ENCODE results near the gene TRIM56.
"Not testable (repeated sequence)": the region's sequence is repeated elsewhere in the genome, so short reads cannot be mapped to it uniquely, and the experiment has no call there.

The TRIM56 gene, protein sequence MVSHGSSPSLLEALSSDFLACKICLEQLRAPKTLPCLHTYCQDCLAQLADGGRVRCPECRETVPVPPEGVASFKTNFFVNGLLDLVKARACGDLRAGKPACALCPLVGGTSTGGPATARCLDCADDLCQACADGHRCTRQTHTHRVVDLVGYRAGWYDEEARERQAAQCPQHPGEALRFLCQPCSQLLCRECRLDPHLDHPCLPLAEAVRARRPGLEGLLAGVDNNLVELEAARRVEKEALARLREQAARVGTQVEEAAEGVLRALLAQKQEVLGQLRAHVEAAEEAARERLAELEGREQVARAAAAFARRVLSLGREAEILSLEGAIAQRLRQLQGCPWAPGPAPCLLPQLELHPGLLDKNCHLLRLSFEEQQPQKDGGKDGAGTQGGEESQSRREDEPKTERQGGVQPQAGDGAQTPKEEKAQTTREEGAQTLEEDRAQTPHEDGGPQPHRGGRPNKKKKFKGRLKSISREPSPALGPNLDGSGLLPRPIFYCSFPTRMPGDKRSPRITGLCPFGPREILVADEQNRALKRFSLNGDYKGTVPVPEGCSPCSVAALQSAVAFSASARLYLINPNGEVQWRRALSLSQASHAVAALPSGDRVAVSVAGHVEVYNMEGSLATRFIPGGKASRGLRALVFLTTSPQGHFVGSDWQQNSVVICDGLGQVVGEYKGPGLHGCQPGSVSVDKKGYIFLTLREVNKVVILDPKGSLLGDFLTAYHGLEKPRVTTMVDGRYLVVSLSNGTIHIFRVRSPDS

GRCh38 chr7:101085162-101085964 lies at the start of gene TRIM56:
Gene TRIM56, plus strand, starts transcription at chr7:101085481. Its CDS starts 1,832 bp downstream, at chr7:101087313.
- peak; percentile 91 for DNase-seq (ENCODE audit: low spot score)

DNA sequence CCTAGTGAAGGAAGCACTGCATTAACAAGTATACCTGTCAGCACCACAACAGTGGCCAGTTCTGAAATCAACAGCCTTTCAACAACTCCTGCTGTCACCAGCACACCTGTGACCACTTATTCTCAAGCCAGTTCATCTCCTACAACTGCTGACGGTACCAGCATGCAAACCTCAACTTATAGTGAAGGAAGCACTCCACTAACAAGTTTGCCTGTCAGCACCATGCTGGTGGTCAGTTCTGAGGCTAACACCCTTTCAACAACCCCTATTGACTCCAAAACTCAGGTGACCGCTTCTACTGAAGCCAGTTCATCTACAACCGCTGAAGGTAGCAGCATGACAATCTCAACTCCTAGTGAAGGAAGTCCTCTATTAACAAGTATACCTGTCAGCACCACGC lies 49.3 kb upstream of the TRIM56 start:
- DNase-seq (ENCODE audit: low spot score), result no peak

- DNase-seq (ENCODE audit: low spot score), result not testable (repeated sequence)
Measured at GRCh38 chr7:101041283-101041682, 44.0 kb upstream of the TRIM56 start.

- DNase-seq (ENCODE audit: low spot score), result peak; percentile 49
Measured at GRCh38 chr7:101058355-101058754, 26.9 kb upstream of the TRIM56 start.

GRCh38 chr7:101059620-101059942 lies 25.7 kb upstream of the TRIM56 start:
- DNase-seq (ENCODE audit: low spot score), result no peak

DNA sequence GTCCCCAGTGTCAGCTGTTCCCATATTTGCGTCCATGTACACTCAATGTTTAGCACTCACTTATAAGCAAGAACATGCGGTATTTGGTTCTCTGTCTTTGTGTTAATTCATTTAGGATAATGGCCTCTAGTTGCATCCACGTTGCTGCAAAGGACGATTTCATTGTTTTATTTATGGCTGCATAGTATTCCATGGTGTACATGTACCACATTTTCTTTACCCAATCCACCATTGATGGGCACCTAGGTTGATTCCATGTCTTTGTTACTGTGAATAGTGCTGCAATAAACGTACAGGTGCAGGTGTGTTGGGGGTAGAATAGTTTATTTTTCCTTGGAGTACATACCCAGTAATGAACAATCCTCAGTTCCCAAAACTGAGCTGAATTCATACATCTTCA lies 24.3 kb upstream of the TRIM56 start:
- no peak for DNase-seq (ENCODE audit: low spot score)

- not testable (repeated sequence) for DNase-seq (ENCODE audit: low spot score)
Measured at GRCh38 chr7:101064176-101064550, 21.1 kb upstream of the TRIM56 start.

GRCh38 chr7:101065162-101065561 lies 20.1 kb upstream of the TRIM56 start:
- not testable (repeated sequence) for DNase-seq (ENCODE audit: low spot score)

DNA sequence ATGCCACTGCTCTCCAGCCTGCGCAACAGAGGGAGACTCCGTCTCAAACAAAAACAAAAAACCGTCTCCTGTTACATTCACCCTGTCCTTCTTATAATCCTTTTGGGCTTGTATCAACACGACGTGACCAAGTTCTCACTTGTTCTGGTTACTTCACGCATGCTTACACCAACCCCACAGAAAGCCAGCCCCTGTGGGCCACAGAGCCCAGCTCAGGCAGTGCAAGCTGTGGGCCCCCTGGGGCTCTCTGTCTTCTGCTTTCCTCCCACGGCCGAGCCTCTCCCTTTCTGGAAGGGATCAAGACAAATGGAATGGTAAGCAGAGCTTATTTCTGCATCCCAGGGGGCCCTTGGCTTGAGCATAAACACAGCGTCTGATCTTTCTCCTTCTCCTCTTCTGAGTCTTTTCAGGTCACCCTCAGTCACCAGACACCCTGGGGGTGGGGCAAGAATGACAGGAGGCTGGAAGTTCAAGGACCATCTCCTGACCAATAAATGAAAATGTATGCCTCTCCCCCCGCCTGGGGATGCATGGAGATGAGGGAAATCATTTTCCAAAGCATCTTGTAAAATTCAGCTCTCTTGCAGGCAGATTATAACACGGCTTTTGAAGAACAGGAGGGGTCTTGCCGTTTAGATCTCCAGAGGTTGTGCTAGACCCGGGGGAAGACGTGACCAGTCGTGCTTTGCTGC lies 19.0 kb upstream of the TRIM56 start:
- no peak for DNase-seq (ENCODE audit: low spot score)

- no peak for DNase-seq (ENCODE audit: low spot score)
Measured at GRCh38 chr7:101066833-101067177, 18.5 kb upstream of the TRIM56 start.

DNA sequence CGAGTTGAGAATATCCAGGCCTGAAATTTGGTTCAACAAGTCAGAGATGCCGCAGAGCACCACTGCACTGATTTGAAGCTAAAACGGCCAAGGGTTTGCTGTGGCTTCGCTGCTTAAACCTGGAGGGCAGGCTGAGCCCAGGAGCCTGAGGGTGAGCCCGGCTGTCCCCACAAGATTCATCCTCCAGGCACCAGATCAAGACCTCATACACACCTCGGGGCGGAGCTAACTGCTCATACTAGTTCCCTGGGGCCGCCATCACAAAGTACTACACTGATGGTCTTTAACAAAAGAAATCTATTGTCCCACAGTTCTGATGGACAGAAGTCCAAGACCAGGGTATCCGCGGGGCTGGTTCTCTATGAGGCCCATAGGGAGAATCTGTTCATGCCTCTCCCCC lies 16.9 kb upstream of the TRIM56 start:
- DNase-seq (ENCODE audit: low spot score), result no peak

GRCh38 chr7:101071362-101072104 lies 13.7 kb upstream of the TRIM56 start:
- not testable (repeated sequence) for DNase-seq (ENCODE audit: low spot score)

DNA sequence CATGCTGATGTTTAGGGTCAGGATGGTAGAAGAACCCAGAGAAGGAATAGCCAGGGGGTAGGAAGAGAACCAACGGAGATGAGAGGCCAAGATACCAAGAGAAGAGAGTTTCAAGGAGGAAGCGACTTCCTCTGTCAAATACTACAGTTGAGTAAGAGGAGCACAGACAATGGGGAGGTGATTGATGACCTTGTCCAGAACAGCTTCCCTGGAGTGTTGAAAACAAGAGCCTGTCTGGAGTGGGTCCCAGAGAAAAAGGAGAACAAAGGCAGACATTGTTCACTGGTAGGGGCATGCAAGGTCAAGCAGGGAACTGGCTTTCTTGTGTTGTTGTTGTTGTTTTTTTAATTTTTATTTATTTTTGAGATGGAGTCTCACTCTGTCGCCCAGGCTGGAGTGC lies 9.6 kb upstream of the TRIM56 start:
- DNase-seq (ENCODE audit: low spot score), result no peak

DNA sequence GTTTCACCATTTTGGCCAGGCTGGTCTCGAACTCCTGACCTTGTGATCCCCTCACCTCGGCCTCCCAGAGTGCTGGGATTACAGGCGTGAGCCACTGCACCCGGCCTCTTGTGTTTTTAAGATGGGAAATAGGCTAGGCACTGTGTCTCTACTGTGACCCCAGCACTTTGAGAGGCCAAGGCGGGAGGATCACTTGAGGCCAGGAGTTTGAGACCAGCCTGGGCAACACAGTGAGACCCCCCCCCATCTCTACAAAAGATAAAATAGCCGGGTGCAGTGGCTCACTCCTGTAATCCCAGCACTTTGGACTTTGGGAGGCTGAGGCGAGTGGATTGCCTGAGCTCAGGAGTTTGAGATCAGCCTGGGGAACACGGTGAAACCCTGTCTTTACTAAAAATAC lies 9.1 kb upstream of the TRIM56 start:
- DNase-seq (ENCODE audit: low spot score), result not testable (repeated sequence)

DNA sequence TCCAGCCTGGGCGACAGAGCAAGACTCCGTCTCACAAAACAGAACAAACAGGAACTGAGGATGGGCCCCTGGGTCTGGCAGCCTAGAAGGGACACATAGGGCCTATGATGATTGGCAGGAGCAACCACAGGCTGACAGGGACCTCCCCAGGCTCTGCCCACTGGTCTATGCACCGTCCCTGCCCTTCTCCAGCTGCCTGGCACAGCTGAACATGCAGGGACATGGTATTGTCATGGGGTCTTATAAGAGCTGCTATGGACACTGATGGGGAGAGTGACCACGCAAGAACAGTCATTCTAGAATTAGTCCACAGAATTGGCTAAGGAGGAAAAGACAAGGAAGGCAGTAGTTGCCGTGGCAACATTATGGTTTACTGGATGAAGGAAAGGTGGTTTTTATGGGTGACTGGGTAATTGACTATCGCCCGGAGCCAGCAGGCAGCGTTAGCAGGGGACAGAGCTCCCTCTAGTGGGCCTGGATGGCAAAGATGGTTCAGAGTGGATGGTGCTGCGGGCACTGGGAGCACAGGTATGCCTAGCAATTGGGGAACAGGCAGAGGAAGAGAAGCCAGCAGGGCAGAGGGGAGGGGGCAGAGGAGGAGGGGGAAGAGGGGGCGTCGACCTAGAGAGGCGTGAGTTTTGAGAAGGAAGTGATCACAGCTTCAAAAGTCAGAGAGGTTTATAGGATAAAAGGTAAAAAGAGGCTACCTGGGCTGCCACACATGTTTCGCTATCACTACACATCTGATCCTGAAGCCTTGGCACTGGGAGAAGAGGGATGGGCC lies 7.8 kb upstream of the TRIM56 start:
- DNase-seq (ENCODE audit: low spot score), result peak; percentile 87

- DNase-seq (ENCODE audit: low spot score), result no peak
Measured at GRCh38 chr7:101081432-101081831, 3.8 kb upstream of the TRIM56 start.

DNA sequence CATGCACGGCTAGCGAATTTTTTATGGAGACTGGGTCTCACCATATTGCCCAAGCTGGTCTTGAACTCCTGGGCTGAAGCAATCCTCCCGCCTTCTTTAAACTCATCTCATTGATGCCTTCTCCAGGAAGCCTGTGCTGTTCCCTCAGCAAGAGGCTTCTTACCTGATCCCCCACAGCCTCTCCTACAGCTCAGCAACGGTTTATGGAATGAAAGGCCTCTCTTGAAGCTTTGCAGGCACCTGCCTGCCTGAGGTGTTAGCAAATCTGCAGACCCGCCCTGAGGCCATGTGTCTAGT lies 468 bp upstream of the TRIM56 start:
- DNase-seq (ENCODE audit: low spot score), result no peak

GRCh38 chr7:101087334-101088068 lies 2.2 kb downstream of the TRIM56 start:
- DNase-seq (ENCODE audit: low spot score), result no peak

DNA sequence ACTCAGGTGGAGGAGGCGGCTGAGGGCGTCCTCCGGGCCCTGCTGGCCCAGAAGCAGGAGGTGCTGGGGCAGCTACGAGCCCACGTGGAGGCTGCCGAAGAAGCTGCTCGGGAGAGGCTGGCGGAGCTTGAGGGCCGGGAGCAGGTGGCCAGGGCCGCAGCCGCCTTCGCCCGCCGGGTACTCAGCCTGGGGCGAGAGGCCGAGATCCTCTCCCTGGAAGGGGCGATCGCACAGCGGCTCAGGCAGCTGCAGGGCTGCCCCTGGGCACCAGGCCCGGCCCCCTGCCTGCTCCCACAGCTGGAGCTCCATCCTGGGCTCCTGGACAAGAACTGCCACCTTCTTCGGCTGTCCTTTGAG lies 2.8 kb downstream of the TRIM56 start:
- DNase-seq (ENCODE audit: low spot score), result no peak

- DNase-seq (ENCODE audit: low spot score), result no peak
Measured at GRCh38 chr7:101088858-101089529, 3.7 kb downstream of the TRIM56 start.

Measured in AG08396 (cell line).